Thyroid gland (tissue), 4 donors: ENCODE measurements around the gene CAMKMT.

Experiments
- POLR2A ChIP-seq, 2 donors: fragments of 450-650 bp; IDR thresholded peaks; one replicate each; pipeline ENCODE4 v1.6.1; 2017; ENCODE audit warnings: antibody characterized with exemption in 2 of 2, mild to moderate bottlenecking in 2 of 2, moderate library complexity in 1 of 2
- TF ChIP-seq, protein P1 (sequence below), 6 experiments: fragments of 200-600 bp in 3 of 6; fragments of 450-650 bp in 3 of 6; sonication (generic) in 3 of 6; IDR thresholded peaks; one replicate each; pipeline ENCODE4 v1.5.1; 2016 to 2019; ENCODE audit warnings: antibody characterized with exemption in 6 of 6, mild to moderate bottlenecking in 2 of 6, inconsistent platforms in 1 of 6, moderate library complexity in 1 of 6

DNA sequence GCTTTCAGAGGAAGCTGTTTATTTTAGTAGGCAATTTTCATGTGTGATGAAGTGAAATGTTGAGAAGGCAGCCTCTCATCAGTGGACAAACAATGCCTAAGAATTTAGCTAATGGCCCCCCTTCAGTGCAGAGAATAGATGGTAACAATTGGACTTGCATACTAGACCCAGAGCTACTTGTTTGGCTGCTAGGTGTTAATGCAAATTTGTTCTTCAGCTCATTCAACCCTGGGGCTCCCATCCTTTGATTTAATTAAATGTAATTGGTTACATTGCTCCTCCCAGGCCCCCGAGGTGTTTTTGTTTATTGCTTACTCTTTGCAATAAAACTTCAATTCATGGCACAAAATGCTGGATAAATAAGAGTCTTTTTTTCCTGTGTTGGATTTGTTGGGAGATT, 68.6 kb downstream of the CAMKMT start:
- TF ChIP-seq, protein P1, sequence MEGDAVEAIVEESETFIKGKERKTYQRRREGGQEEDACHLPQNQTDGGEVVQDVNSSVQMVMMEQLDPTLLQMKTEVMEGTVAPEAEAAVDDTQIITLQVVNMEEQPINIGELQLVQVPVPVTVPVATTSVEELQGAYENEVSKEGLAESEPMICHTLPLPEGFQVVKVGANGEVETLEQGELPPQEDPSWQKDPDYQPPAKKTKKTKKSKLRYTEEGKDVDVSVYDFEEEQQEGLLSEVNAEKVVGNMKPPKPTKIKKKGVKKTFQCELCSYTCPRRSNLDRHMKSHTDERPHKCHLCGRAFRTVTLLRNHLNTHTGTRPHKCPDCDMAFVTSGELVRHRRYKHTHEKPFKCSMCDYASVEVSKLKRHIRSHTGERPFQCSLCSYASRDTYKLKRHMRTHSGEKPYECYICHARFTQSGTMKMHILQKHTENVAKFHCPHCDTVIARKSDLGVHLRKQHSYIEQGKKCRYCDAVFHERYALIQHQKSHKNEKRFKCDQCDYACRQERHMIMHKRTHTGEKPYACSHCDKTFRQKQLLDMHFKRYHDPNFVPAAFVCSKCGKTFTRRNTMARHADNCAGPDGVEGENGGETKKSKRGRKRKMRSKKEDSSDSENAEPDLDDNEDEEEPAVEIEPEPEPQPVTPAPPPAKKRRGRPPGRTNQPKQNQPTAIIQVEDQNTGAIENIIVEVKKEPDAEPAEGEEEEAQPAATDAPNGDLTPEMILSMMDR (IDR thresholded peaks at IDR 0.05), result no peak
- TF ChIP-seq POLR2A (IDR thresholded peaks at IDR 0.05), result no peak
